Inflammatory macrophage (primary cell): ENCODE measurements around the gene ITGB5.
A peak's percentile ranks its signal among the peaks of the same experiment; 100 is the strongest.
"Not testable (repeated sequence)": the region's sequence is repeated elsewhere in the genome, so short reads cannot be mapped to it uniquely, and the experiment has no call there.

Experiments
- DNase-seq, 2 donors: peaks; one replicate each; pipeline ENCODE4 v3.0.0-alpha.2; 2020 to 2022

The ITGB5 gene

DNA sequence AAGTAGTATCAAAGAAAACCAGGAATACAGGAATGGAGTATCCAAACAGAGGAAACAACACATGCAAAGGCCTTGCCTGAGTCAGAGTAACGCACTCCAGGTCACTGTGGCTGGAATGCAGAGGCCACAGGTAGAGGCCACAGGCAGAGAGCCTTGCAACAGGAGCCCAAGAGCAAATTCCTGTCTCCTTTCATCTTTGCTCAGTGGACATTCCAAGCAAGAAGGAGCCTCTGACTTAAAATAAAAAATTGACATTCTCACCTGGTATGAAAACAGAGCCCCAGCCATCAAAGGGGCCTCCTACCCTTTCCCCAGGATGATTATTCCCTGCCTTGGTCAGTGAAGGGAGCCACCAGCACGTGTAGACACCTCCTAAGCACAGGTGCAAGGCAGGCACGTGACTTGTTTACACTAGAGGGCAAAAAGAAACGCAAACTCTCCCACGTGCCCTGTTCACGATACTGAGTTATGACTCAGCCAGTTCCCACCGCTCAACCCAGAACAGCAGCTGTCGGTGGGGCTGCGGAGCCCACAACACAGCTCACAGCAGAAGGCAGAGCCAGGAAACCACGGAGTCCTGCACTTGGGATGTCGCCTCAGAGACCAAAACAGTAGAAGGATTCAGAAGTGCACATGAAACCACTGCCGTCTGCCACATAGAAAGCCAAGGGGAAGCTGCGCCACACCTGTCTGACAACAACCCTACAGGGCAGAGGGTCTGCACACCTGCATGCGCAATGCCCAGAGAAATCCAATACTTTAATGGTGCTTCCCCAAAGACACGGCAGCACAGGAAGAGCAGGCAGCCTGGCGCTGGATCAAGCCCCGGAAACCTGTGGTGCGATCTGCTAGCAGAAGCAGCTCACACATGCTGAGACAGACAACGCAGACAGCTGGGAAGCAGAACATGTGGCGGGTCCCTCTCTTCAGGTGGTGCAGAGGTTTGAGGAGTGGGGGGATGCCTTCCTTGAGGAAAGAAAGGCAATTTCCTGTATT lies 52.1 kb downstream of the ITGB5 start:
- peak in 1 of 2 donors; percentile 32 for DNase-seq

GRCh38 chr3:124833710-124834332 lies 53.3 kb downstream of the ITGB5 start:
- DNase-seq = no peak

- no peak for DNase-seq
Observed at GRCh38 chr3:124832782-124833709, 54.1 kb downstream of the ITGB5 start.

DNA sequence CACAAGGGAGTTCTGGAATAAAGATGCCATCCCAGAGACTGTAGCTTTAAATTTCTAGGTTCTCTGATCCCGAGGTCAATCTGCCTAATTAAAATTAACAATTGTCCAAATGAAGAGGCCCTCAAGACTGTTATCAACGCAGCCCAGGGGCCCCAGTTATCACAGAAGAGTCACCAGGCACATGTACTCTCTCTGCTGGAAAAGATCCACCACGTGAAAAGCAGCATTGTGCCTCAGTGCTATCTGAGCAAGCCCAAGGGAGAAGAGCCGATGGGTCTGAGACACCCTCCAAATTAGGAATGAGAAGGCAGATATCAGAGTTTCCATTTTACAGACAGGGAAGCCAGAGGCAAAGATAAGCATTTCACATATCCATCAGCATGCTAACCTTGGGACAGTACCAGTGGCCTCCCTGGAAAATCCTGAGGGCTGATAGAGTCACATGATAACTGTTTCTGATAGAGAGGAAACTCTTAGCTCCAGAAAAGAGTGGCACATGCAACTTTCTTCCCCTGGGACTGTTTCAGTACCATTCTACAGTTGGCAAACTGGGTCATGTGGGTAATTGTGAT lies 55.5 kb downstream of the ITGB5 start:
- no peak for DNase-seq

GRCh38 chr3:124829819-124830554 lies 57.2 kb downstream of the ITGB5 start:
- peak; percentile 85 to 88 for DNase-seq

DNA sequence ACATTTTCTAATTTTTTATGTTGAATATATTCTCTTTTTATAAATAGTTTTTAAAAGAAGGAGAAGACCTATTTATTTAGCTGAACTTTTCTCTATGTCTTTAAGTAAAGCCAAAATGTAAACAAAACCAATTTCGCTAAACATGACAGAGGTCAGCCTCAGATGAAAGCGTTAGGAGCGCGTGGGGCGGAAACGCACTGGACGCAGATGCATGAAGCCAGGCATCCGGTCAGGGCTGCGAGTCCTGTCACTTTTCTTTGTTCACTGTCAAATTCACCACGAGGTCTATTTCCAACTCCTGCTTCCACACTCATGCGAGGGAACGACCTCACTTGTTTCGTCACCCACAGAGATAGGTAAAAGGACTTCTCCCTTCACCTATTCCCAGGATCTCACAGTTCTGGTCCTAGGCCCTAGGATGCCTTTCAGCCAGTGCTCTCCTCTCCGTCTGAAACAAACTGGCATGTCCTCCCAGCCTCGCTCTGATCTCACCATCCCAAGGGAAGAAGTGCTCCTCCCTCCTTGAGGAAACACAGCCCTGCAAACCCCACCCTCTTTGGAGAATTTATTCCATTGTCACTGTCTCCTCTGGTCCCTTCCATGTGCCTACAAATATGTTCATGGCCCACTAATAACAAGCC lies 57.9 kb downstream of the ITGB5 start:
- no peak for DNase-seq

DNA sequence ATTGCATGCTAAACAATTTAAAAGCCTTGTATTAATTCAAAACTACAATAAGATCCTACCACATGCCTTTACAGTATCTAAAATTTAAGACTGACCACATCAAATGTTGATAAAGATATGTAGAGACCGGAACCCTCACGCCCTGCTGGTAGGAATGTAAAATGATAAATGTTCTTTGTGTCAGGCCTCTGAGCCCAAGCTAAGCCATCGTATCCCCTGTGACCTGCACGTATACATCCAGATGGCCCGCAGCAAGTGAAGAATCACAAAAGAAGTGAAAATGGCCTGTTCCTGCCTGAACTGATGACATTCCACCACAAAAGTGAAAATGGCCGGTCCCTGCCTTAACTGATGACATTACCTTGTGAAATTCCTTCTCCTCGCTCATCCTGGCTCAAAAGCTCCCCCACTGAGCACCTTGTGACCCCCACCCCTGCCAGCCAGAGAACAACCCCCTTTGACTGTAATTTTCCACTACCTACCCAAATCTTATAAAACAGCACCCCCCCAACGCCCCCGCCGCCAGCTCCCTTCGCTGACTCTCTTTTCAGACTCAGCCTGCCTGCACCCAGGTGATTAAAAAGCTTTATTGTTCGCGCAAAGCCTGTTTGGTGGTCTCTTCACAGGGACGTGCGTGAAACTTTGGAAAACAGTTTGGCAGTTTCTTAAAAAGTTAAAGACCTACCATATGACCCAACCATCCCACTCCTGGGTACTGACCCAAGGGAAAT lies 59.5 kb downstream of the ITGB5 start:
- not testable (repeated sequence) for DNase-seq

DNA sequence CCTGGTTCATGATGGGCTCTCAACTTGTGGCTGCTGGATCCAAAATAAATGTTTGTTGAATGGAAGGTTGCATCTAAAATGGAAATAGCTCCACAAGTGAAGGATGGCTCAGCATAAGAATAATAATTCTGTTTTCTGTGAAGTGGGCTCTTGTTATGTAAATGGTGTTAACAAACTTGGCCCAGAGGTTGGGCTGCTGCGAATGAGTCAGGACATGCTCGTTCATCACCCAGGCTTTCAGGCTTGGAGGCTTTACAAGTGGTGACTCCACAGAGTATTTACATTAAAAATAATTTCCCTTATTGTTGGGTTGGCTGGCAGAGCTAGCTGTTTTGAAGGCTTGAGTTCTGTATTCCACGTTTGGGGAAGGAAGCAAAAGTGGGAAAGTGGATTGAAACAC lies 60.5 kb downstream of the ITGB5 start:
- peak; percentile 30 to 63 for DNase-seq

DNA sequence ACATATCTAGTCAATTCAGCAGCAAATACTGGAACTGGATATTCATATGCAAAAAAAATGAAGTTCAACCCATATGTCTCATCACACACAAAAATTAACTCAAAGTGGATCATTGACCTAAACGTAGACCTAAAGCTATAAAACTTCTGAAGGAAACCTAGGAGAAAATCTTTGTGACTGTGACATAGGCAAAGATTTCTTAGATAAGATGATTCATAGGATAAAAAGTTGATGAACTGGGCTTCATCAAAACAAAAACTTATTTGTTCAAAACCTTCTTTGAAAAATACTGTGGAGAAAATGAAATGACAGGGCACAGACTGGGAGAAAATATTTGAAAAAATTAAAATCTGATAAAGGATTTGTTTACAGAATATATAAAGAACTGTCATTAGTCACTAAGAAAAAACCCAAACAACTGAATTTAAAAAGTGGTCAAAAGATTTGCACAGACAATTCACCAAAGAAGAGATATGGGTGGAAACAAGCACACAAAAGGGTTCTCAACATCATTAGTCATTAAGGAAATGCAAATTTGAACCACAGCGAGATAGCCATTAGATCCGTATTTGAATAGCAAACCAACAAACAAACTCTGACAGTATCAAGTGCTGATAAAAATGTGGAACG lies 62.8 kb downstream of the ITGB5 start:
- DNase-seq = no peak

DNA sequence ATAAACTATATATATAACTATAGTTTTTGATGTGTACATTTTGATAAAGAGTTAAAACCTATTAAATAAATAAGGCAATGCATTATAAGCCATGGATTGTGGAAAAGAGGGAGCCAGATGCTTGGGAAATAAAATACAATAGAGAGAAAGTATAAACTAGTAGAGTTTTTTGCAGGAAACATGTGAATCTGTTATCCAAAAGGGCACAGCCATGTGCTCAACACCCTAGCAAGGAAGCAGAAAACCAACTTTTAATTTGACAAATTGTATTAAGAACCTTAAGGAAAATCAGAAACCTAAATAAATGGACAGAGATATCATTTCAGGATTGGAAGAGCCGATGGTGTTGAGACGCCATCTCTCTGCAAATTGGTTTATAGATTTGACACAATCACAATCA lies 63.5 kb downstream of the ITGB5 start:
- DNase-seq = no peak

DNA sequence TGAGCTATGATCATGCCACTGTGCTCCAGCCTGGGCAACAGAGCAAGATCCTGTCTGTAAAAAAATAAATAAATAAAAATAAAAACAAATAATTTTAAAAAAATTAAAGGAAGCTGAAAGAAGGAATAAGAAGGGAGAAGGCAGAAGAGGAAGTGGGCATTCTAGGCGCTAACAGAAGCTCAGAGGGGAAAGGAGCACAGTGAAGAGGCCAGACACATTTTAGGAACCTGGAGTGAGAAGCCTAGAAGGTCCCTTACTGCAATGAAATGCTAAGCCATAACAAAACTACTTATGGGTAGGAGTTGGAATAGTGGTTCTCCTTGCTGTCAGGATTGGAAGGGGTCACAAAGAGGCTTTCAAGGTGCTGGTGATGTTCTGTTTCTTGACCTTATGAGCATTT lies 64.0 kb downstream of the ITGB5 start:
- DNase-seq = peak; percentile 34 to 54

GRCh38 chr3:124821356-124821755 lies 65.8 kb downstream of the ITGB5 start:
- DNase-seq = no peak

DNA sequence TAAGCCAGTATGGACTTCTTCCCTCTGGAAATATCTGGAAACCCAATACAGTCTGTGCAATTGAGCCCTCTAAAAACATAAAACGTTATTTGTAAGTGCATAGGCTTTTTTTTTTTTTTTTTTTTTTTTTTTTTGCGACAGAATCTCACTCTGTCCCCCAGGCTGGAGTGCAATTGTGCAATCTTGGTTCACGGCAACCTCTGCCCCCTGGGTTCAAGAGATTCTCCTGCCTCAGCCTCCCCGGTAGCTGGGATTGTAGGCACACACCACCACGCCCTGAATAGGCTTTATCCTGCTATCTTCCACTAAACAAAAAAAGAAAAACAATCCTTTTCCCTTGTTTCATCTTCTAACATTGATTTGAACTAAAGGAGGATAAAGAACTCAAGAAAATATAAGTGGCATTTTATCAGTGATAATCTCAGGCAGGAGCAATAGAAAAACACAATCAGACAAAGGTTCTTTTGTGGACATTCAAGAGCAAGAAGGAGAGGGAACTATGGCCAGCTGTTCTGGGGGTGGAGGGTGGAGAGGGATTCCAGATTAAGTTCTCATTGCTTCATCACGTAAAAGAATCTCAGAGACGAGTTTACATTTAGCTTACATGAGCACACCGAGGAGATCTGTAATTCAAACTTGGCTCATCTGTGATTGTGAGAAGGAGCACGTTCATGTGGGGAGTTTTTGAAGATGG lies 68.6 kb downstream of the ITGB5 start:
- peak in 1 of 2 donors; percentile 33 for DNase-seq

- no peak for DNase-seq
Observed at GRCh38 chr3:124817079-124817478, 70.1 kb downstream of the ITGB5 start.

GRCh38 chr3:124816206-124816605 lies 71.0 kb downstream of the ITGB5 start:
- no peak for DNase-seq

DNA sequence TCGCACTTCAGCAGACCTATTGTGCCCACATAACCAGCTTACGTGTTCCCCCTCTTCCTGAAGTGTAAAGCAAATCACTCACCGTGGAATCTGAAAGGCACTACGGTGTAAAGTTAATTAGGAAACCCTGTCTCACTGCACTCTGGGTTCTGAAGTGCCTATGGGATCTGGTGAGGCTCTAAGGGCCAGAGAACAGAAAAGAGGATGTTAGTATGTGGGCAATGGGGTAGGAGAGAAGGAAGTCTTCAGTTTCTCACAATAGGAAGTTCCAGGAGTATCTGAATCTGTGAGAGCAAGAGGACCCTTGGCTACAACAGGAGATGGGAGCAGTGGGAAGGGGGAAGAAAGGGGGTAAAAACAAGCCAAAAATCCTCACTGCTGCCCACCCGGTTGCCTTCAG lies 71.4 kb downstream of the ITGB5 start:
- peak; percentile 50 to 56 for DNase-seq

- DNase-seq = peak; percentile 22 to 32
Observed at GRCh38 chr3:124814620-124815421, 72.3 kb downstream of the ITGB5 start.

- DNase-seq = no peak
Observed at GRCh38 chr3:124813541-124813940, 73.6 kb downstream of the ITGB5 start.
